Measurements from ENCODE around the gene CLPTM1L. TPM values are rescaled to one million over a fixed set of nuclear protein-coding genes. Genes with fewer than 3 reads are reported as not detected.

The CLPTM1L gene
- total and polyA plus RNA-seq, 5 experiments from 2014 or later = 24.9 to 70.1 (median 66.4) TPM

GRCh38 chr5:1312993-1313833, 31.7 kb downstream of the CLPTM1L start:
- Mint-ChIP-seq H3K9me3 (peaks cover 0 to 12% (median 4%) of the 10 kb centered on the region in 9 donors), H3K4me3 (peak overlapping the region; percentile 71 to 93 (median 79)), H3K36me3 (peaks cover 0 to 7% (median 3%) of the 10 kb centered on the region in 3 donors), H3K4me1 (peaks cover 34 to 87% (median 74%) of the 10 kb centered on the region in 4 donors), H3K27me3 (no peaks in the 10 kb centered on the region), H3K27ac (peak overlapping the region; percentile 41 to 89 (median 84))
- POLR2A ChIA-PET = interaction anchor here (0.6 to 6.5 kb wide), 9 partner anchors 9 to 321 kb away, joined by 3 to 43 read pairs (median 6); partner anchors contain the start of genes CLPTM1L and TERT
- DNase-seq = peak in 9 of 10 donors; percentile 24 to 74 (median 48)
- peak; percentile 43 to 48 for ATAC-seq

- Mint-ChIP-seq H3K36me3 (peaks cover 0 to 3% (median 1%) of the 10 kb centered on the region in 3 donors), H3K27ac (peak overlapping the region; percentile 24 to 88 (median 84))
- POLR2A ChIA-PET = interaction anchor here (0.6 to 6.5 kb wide), 7 partner anchors 10 to 322 kb away, joined by 3 to 43 read pairs (median 6); partner anchors contain the start of genes CLPTM1L and TERT
Measured at GRCh38 chr5:1312206-1312605, 32.7 kb downstream of the CLPTM1L start.

GRCh38 chr5:1311439-1312055, 33.4 kb downstream of the CLPTM1L start:
- Mint-ChIP-seq H3K4me3 (peak overlapping the region in 4 of 10 donors; percentile 22 to 86 (median 80)), H3K4me1 (peaks cover 26 to 75% (median 63%) of the 10 kb centered on the region in 4 donors), H3K27me3 (no peaks in the 10 kb centered on the region), H3K9me3 (peaks cover 0 to 12% (median 4%) of the 10 kb centered on the region in 9 donors), H3K36me3 (no peaks in the 10 kb centered on the region), H3K27ac (peak overlapping the region in 8 of 10 donors; percentile 10 to 88 (median 82))
- POLR2A ChIA-PET = interaction anchor here (1.0 to 6.5 kb wide), 4 partner anchors 11 to 74 kb away, joined by 4 to 43 read pairs (median 12); partner anchors contain the start of gene CLPTM1L
- peak in 1 of 10 donors; percentile 61 for DNase-seq
- no peak for ATAC-seq

More at GRCh38 chr5:1312206-1312605, 32.7 kb downstream of the CLPTM1L start:
- H3K27me3 Mint-ChIP-seq = no peaks in the 10 kb centered on the region
- H3K4me3 Mint-ChIP-seq = peak overlapping the region in 8 of 10 donors; percentile 19 to 93 (median 79)
- peaks cover 0 to 12% (median 4%) of the 10 kb centered on the region in 9 donors for H3K9me3 Mint-ChIP-seq
- peaks cover 32 to 82% (median 70%) of the 10 kb centered on the region in 4 donors for H3K4me1 Mint-ChIP-seq
- peak in 8 of 10 donors; percentile 58 to 82 (median 72) for DNase-seq
- peak; percentile 57 to 66 for ATAC-seq

GRCh38 chr5:1310118-1310517, 34.8 kb downstream of the CLPTM1L start:
- POLR2A ChIA-PET = interaction anchor here (1.0 kb wide), 1 partner anchor 9 kb away, joined by 3 read pairs; no protein-coding TSS in a partner anchor
- peaks cover 19 to 61% (median 50%) of the 10 kb centered on the region in 4 donors for H3K4me1 Mint-ChIP-seq
- H3K27ac Mint-ChIP-seq = peak overlapping the region in 4 of 10 donors; percentile 0 to 36 (median 22)
- H3K27me3 Mint-ChIP-seq = no peaks in the 10 kb centered on the region
- no peaks in the 10 kb centered on the region for H3K36me3 Mint-ChIP-seq
- H3K4me3 Mint-ChIP-seq = no peak overlapping the region
- no peak for DNase-seq
- peaks cover 0 to 12% (median 4%) of the 10 kb centered on the region in 9 donors for H3K9me3 Mint-ChIP-seq
- no peak for ATAC-seq

- Mint-ChIP-seq H3K4me1 (peaks cover 4 to 14% (median 10%) of the 10 kb centered on the region in 4 donors), H3K27me3 (no peaks in the 10 kb centered on the region), H3K9me3 (peaks cover 0 to 3% (median 0%) of the 10 kb centered on the region in 9 donors), H3K27ac (peak overlapping the region in 1 of 10 donors; percentile 17), H3K36me3 (no peaks in the 10 kb centered on the region), H3K4me3 (no peak overlapping the region)
- ATAC-seq (no peak), DNase-seq (no peak)
- POLR2A ChIA-PET = interaction anchor here (0.6 kb wide), 1 partner anchor 10 kb away, joined by 3 read pairs; no protein-coding TSS in a partner anchor
Measured at GRCh38 chr5:1304033-1304432, 40.9 kb downstream of the CLPTM1L start.

- DNase-seq = no peak
- POLR2A ChIA-PET = no interaction called here
- H3K4me3 Mint-ChIP-seq = no peak overlapping the region
- no peak for ATAC-seq
- H3K27me3 Mint-ChIP-seq = no peaks in the 10 kb centered on the region
- no peak overlapping the region for H3K27ac Mint-ChIP-seq
- peaks cover 2 to 9% (median 4%) of the 10 kb centered on the region in 4 donors for H3K4me1 Mint-ChIP-seq
- H3K36me3 Mint-ChIP-seq = no peaks in the 10 kb centered on the region
- peaks cover 0 to 3% (median 0%) of the 10 kb centered on the region in 9 donors for H3K9me3 Mint-ChIP-seq
Measured at GRCh38 chr5:1302258-1302657, 42.6 kb downstream of the CLPTM1L start.

- DNase-seq (peak in 1 of 10 donors; percentile 37), ATAC-seq (no peak)
- Mint-ChIP-seq H3K27me3 (peaks cover 0 to 2% (median 0%) of the 10 kb centered on the region in 5 donors), H3K4me1 (peaks cover 2 to 12% (median 7%) of the 10 kb centered on the region in 4 donors), H3K27ac (peak overlapping the region in 1 of 10 donors; percentile 41), H3K4me3 (no peak overlapping the region), H3K9me3 (peaks cover 0 to 3% (median 0%) of the 10 kb centered on the region in 9 donors), H3K36me3 (no peaks in the 10 kb centered on the region)
- POLR2A ChIA-PET = no interaction called here
Measured at GRCh38 chr5:1300581-1301083, 44.3 kb downstream of the CLPTM1L start.

- no peak for ATAC-seq
Measured at GRCh38 chr5:1299961-1300360, 44.9 kb downstream of the CLPTM1L start.

GRCh38 chr5:1299511-1299850, 45.4 kb downstream of the CLPTM1L start:
- DNase-seq (peak in 1 of 10 donors; percentile 45), ATAC-seq (no peak)
- Mint-ChIP-seq H3K9me3 (peaks cover 0 to 3% (median 0%) of the 10 kb centered on the region in 9 donors), H3K27ac (peak overlapping the region in 2 of 10 donors; percentile 7 to 27), H3K36me3 (no peaks in the 10 kb centered on the region), H3K4me1 (peaks cover 2 to 12% (median 7%) of the 10 kb centered on the region in 4 donors), H3K27me3 (peaks cover 0 to 2% (median 0%) of the 10 kb centered on the region in 5 donors), H3K4me3 (no peak overlapping the region)
- POLR2A ChIA-PET = no interaction called here

More at GRCh38 chr5:1299961-1300360, 44.9 kb downstream of the CLPTM1L start:
- peaks cover 2 to 12% (median 7%) of the 10 kb centered on the region in 4 donors for H3K4me1 Mint-ChIP-seq
- peaks cover 0 to 3% (median 0%) of the 10 kb centered on the region in 9 donors for H3K9me3 Mint-ChIP-seq
- POLR2A ChIA-PET = no interaction called here
- no peak overlapping the region for H3K4me3 Mint-ChIP-seq
- H3K27ac Mint-ChIP-seq = peak overlapping the region in 2 of 10 donors; percentile 57 to 87
- H3K36me3 Mint-ChIP-seq = no peaks in the 10 kb centered on the region
- peaks cover 0 to 2% (median 0%) of the 10 kb centered on the region in 5 donors for H3K27me3 Mint-ChIP-seq
- peak in 1 of 10 donors; percentile 30 for DNase-seq

- H3K27me3 Mint-ChIP-seq = peaks cover 0 to 2% (median 0%) of the 10 kb centered on the region in 5 donors
- H3K27ac Mint-ChIP-seq = peak overlapping the region in 3 of 10 donors; percentile 7 to 27 (median 25)
- H3K4me3 Mint-ChIP-seq = no peak overlapping the region
- peaks cover 2 to 11% (median 7%) of the 10 kb centered on the region in 4 donors for H3K4me1 Mint-ChIP-seq
- no peaks in the 10 kb centered on the region for H3K36me3 Mint-ChIP-seq
- peaks cover 0 to 3% (median 0%) of the 10 kb centered on the region in 9 donors for H3K9me3 Mint-ChIP-seq
- ATAC-seq (no peak), DNase-seq (peak in 1 of 10 donors; percentile 59)
- POLR2A ChIA-PET = no interaction called here
Measured at GRCh38 chr5:1298723-1299510, 46.0 kb downstream of the CLPTM1L start.

GRCh38 chr5:1298067-1298551, 46.8 kb downstream of the CLPTM1L start:
- POLR2A ChIA-PET = no interaction called here
- H3K4me1 Mint-ChIP-seq = peaks cover 2 to 13% (median 8%) of the 10 kb centered on the region in 4 donors
- peaks cover 0 to 3% (median 0%) of the 10 kb centered on the region in 9 donors for H3K9me3 Mint-ChIP-seq
- H3K36me3 Mint-ChIP-seq = no peaks in the 10 kb centered on the region
- H3K4me3 Mint-ChIP-seq = no peak overlapping the region
- H3K27ac Mint-ChIP-seq = no peak overlapping the region
- DNase-seq = peak in 1 of 10 donors; percentile 53
- no peak for ATAC-seq
- H3K27me3 Mint-ChIP-seq = peaks cover 0 to 2% (median 0%) of the 10 kb centered on the region in 5 donors

All from naive thymus-derived CD8-positive, alpha-beta T cell (primary cell).